DMS79 (cell line): ENCODE measurements around the gene HUS1B.

Source experiments
- DNase-seq: peaks from one replicate; lab custom pipeline; 2025; lab: John Stamatoyannopoulos, UW

Gene HUS1B

DNA sequence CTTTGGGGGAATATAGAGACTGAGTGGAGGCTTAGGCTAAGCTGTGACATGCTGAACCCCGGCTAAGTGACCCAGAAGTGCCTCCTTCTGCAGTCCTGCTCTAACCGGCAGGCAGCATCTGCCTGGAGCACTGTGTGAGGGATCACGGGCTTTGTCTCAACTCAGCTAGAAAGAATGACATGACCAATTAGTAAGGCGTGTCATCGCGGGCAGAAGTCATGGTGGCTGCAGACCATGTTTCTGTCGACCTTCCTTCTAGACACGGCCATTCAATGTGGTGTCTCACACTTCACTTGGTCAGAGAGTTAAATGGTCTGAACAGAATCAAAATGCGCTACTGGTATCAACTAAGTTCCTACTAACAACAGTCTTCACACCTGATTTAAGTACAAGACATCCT lies 35.0 kb downstream of the HUS1B start:
- no peak for DNase-seq

DNA sequence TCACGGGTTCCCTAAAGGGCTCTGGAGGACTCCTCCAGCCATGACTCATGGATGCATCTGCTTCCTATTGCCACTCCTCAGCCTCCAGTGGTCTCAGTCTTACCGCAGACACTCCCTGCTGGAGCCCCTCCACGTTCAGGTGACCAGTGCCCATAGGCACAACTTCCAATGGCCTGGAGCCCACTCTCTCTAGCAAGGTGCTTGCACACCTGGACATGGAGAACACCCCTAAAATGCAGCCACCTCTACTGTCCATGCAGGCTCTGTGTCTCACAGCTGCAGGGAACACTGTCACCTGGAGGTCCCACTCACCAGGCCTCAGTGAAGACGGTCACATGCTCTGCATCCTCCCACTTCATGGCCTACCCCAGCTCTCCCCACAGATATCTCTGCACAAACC lies 36.0 kb downstream of the HUS1B start:
- DNase-seq = no peak

DNA sequence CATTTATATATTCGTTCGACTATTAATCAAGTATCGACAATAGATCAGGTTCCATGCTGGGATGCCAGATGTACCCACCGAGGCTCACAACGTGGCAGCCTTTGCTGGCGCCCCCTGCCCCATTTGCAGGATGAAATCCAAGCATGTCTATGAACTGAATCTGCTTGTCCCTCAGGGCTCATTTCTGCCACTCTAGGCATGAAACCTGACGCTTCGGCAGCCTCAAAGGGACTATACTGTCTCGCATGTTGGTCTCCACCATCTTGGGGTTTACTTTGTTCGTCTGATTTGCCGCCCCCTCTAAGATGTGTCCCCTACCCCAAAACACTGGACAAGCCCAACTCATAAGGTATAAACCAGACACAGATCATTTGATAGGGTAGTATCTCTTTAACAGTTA lies 36.7 kb downstream of the HUS1B start:
- DNase-seq = no peak

DNA sequence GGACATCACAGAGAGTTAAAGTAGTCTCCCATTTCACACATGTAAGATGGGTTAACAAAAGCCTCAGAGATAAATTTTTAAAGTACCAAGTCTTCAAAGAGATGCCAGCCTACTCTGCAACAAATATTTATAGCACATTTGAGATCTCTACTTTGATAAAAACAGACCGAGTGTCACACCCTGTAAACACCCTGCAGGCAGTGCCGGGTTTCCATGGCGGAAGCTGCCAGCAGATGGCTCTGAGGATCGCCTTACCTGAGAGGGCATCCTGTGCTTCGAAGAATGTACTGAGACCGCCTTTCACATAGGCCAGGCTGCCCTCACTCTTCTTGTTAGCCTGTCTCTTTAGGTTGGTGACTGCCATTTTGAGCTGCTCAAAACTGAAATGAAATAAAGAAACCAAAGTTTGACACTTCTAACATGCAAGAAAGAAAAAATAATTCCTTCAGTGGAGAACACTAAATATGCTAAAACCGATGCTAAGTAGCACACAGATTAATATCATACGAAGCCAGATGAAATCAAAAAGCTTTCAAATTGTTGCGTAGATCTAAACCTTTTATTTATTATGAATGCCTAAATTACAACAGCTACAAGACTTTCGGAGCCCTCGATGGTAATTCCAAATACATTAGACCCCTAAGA lies 39.3 kb downstream of the HUS1B start:
- DNase-seq = no peak

DNA sequence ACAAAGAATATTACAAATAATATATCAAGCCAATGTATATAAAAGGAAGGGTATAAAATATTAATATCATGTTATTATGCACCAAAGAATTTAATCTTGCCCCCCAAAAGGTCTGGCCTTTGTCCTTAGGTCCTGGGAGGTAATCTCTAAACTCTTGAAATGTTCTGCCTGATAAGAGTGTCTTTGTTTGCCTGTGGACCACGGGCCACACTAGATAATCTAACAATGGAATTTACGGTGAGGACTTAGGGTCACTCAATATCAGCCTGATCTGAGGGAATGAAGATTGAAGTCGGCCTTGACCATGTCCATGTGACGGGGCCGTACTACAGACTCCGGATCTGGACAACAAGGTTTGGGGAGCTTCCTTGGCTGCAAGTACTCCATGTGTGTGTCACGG lies 42.9 kb downstream of the HUS1B start:
- no peak for DNase-seq

DNA sequence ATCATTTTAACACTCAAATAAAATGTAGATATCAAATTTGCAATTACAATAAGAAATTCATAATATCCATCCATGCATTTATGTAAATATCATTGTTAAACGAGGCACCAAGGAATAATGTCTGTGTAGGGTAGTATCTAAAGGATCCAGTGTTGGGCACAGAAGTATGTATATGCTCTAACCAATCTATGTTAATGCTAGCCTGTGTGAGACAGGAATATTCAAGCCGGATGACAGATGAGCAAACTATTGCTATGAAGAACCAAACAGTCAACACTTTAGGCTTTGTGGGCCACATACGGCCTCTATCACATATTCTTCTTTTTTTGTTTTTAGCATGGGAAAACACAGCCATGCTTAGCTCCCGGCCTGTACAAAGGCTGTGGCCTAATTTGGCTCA lies 45.0 kb downstream of the HUS1B start:
- no peak for DNase-seq

DNA sequence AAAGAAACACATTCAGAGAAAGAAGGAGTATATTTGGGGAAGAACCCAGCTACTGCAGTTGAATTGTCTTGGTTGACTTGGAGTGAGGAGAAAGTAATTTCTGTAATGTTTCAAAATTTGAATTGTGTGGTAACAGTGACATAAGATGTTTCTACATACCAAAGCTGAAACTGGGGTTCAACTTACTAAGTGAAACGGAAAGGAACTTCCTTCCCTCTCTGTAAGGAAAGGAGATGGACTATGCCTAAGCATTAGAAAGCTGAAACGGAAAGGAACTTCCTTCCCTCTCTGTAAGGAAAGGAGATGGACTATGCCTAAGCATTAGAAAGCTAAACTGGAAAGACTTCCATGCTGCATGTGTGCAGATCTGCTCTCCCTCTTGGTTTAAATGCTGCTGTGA lies 46.0 kb downstream of the HUS1B start:
- DNase-seq = no peak

DNA sequence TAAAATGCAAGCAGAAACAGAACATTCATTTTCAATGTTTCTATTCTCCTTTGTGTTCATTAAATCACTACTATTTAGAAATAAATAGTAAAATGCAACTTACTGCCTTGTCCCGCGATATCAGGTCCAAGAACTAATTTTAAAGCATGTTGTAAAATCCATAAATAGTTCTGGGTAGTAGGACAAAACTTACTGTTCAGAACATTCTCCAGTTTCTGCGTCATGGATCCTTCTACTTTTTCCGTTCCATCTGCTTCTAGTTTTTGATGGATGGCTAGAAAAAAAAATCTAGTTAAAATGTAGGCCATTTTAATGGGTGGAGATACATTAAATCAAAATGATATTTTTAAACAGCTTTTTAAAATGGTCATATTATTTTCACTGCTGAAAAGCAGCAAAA lies 47.0 kb downstream of the HUS1B start:
- DNase-seq = no peak

DNA sequence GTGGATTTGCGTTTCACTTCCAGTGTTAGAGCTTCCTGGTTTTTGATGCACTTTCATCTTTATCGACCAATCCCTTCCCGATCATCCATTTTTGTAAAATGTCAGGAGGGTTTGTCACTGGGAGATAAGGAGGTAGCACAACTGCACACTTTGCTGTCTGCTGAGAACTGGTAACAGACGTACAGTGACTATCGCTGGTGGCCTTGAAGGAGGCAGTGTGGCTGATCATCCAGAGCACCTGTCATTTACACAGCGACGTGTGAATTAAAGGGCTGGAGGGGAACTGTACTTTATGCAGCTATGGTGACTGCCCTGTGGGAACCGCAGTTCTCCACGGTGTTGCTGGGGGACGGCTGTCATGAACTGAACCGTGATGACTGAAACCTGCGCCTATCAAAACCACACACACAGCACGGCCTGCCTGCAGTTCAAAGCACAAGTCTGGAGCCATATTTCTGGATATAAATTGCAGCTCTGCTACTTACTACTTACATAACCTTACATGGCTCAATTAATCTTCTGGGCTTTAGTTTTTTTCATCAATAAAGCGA lies 50.0 kb downstream of the HUS1B start:
- DNase-seq = no peak
